Left kidney (tissue), 2 donors: Measurements from ENCODE around the gene PRIM2. TPM values are rescaled to one million over a fixed set of nuclear protein-coding genes. Genes with fewer than 3 reads are reported as not detected.
"Not testable (repeated sequence)": the region's sequence is repeated elsewhere in the genome, so short reads cannot be mapped to it uniquely, and the experiment has no call there.

ENCODE experiments used
- DNase-seq: peaks from one replicate; pipeline ENCODE4 v3.0.0-alpha.2; 2013
- polyA plus RNA-seq: library from polyadenylated mRNA; unstranded; fragments of 120-200 nt; gene quantifications from one replicate; pipeline ENCODE4 v1.2.1, GENCODE V29; 2013; ENCODE audit not compliant: insufficient read length

The PRIM2 gene
- polyA plus RNA-seq, 1 donor: 23.0 TPM

DNA sequence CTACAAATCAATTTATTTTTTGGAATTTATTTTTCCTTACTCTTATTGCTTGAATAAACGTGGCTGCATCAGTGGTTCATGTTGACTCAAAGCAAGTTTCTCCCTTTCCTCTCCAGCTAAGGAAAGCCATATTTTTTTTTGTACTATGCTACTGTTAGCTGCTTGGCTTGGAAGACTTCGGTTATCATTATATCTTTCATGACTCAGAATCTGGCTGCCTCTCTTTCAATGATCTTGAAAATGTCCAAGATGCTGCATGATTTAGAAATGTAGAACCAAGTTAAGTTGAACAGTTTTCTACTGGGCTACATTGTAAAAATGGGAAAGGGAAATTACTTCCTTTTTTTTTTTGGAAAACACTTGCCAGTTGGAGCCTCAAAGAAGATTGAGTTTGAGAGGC, 44.9 kb downstream of the PRIM2 start:
- DNase-seq: not testable (repeated sequence)

DNA sequence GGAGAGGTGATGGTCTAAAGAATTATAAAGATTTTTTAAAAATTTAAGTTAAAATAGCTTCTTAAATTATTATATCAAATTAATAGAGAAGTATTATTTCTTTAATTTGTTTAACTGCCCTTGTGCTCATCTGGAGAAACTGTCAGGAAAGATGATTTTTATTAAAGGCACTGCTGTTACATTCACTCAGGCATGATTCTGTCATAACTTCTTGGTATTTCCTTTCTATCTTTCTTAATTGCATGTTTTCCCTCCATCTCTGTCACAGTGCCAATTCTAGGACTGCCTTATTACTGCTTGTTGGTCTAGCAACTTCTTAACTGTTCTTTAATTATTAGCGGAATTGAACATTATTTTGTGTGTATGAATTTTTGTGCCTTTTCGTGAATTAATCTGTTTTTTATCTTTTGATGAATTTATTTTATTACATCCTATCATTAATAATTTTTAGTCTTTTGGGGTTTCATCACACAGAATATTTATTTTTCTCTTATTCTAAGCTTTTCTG, 47.7 kb downstream of the PRIM2 start:
- not testable (repeated sequence) for DNase-seq

- DNase-seq: not testable (repeated sequence)
These were observed 51.7 kb downstream of the PRIM2 start for GRCh38 chr6:57368965-57369731.

DNA sequence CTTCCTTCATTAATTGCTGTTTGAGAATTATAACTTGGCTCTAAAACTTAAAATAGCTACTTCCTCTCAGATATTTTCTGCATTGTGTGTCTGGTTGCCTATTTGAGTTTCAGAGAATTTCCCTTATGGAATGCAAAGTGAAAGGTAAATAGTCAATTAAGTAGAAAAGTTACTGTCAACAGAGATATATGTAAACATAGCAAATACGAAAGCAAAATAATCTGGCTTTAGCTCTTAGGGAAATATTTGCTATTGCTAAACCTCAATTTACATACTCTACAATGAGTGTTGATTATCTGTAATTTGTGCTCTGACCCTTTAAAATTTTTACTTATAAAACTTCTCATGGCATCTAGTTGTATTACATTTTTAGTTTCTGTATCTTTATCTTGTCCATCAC, 54.3 kb downstream of the PRIM2 start:
- DNase-seq: not testable (repeated sequence)

DNA sequence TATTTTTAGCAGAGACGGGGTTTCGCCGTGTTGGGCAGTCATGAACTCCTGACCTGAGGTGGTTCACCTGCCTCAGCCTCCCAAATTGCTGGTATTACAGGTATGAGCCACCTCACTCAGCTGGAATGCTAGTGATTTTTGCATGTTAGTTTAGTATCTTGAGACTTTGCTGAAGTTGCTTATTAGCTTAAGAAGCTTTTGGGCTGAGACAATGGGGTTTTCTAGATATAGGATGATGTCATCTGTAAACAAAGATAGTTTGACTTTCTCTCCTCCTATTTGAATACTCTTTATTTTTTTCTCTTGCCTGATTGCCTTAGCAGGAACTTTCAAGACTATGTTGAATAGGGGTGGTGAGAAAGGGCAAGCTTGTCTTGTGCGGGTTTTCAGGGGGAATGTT, 57.3 kb downstream of the PRIM2 start:
- DNase-seq: not testable (repeated sequence)

GRCh38 chr6:57376083-57376482, 58.7 kb downstream of the PRIM2 start:
- not testable (repeated sequence) for DNase-seq

GRCh38 chr6:57389038-57389592, 71.7 kb downstream of the PRIM2 start:
- DNase-seq: not testable (repeated sequence)

DNA sequence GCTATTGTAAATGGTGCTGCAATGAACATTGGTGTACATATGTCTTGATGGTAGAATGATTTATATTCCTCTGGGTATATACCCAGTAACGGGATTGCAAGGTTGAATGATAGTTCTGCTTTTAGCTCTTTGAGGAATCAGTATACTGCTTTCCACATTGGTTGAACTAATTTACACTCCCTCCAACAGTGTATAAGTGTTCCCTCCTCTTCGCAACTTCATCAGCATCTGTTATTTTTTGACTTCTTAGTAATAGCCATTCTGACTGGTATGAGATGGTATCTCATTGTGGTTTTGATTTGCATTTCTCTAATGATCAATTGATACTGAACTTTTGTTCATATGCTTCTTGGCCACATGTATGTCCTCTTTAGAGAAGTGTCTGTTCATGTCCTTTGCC, 73.4 kb downstream of the PRIM2 start:
- not testable (repeated sequence) for DNase-seq

- not testable (repeated sequence) for DNase-seq
These were observed 74.6 kb downstream of the PRIM2 start for GRCh38 chr6:57392047-57392446.

DNA sequence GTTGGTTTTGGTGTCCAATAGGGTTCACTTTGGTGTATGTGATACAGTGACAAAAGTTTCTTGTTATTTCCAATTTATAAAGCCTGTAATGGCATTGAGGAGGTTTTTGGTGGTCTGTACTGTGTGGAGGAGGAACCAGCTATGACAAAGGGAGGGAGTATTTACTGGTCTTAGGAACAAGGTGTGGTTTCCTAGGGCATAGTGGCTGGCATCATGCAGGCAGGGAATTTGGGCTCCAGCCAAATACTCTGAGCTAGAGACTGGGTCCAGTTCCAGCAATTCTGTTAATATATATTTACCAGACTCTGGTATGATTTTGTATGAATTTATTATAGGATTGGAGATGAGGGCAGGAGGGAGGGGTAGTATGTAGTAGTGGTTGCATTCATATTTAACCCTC, 101.9 kb downstream of the PRIM2 start:
- not testable (repeated sequence) for DNase-seq

DNA sequence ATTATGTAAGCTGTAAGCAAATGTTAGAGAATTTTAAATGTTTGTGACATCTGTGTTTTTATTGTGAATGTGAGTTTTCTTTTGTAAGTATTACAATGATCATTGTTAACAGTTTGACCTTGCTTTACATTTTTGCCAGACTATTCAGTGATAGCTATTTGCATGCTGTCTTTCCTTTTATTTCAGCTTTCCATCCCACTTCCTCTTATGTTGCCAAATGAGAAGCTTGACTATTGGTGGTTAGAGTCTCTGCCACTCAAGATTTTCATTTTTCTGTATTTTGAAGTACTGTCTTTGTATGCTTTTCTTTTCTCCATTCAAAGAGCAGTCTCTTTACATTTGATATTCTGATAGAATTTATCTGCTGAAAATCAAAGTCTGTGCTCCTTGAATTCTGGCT, 104.1 kb downstream of the PRIM2 start:
- DNase-seq: no peak

- DNase-seq: no peak
These were observed 106.0 kb downstream of the PRIM2 start for GRCh38 chr6:57423468-57423867.

- DNase-seq: not testable (repeated sequence)
These were observed 114.3 kb downstream of the PRIM2 start for GRCh38 chr6:57431742-57432141.

GRCh38 chr6:57432157-57432556, 114.7 kb downstream of the PRIM2 start:
- DNase-seq: no peak

DNA sequence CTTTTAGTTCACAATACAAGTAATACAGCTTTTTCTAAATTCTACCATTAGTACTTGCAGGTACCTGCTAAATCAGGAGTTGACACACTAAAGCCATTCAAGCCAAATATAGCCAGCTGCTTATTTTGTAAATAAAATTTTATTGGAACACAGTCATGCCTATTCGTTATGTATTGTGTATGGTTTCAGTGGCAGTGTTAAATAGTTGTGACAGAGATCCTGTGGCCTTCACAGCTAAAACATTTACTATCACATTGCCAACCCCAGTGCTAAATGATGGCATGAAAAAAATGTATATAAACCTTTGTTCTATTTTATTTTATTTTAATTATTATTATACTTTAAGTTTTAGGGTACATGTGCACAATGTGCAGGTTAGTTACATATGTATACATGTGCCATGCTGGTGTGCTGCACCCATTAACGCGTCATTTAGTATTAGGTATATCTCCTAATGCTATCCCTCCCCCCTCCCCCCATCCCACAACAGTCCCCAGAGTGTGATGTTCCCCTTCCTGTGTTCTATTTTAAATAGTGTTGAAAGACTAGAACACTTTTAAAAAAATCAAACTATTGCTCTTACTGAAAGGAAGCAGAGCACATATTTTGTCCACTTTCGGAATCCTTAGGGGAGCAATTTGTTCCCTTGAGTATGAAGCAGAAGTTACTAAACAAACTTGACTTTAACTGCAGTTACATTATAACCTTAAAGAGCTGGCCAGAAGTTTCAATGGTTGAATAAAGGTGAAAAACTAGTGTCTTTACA, 115.7 kb downstream of the PRIM2 start:
- DNase-seq: no peak

- DNase-seq: not testable (repeated sequence)
These were observed 116.4 kb downstream of the PRIM2 start for GRCh38 chr6:57433790-57434189.

- DNase-seq: no peak
These were observed 117.5 kb downstream of the PRIM2 start for GRCh38 chr6:57434944-57435343.

DNA sequence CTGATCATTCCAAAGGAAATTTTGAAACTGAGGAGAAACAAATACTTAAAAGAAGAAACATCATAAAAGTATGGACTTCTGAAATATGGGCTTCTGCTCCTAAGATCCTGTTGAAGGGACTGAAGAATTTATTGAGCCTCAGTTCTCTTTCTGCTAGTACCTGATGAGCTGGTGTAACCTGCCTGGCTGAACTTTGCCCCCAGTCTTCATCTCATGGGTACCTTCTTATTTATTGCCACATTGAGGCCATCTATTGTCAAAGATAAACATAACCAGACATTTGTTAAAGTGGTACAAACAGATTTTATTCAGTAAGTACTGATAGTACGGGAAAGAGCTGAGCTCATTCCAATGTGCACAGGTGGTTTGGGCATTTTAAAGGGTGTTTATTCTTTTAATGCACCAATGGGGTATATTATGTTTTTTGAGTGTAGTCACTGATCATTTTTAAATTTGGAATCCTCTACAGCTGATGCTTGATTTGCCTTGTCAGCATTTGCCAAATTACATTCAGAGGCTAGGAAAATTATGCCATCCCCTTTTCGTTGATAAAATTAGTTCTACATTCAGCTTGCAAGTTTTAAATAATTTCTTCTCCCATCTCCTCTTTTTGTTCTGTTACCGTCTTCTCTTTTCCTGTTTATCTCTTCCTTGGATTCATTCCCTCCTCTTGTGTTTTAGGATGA, 118.2 kb downstream of the PRIM2 start:
- no peak for DNase-seq

DNA sequence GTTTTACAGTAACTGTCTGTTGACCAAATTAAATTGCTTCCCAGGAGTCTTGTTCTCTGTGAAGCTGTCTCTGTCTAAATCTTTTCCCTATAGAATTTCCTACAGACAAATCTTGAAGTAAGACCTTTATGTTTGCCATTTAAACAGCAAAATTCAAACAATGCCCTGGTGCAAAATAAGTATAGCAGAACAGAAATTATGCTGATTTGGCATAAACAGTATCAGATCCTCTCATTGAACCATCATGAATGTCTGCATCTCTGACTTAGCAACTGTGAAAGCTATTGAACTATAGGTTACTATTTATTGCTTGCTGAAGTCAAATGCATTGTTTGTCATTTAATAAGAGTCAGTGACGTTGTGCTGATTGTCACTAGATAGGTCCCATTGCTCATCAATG, 123.3 kb downstream of the PRIM2 start:
- DNase-seq: not testable (repeated sequence)

GRCh38 chr6:57442133-57442532, 124.7 kb downstream of the PRIM2 start:
- DNase-seq: not testable (repeated sequence)

- DNase-seq: not testable (repeated sequence)
These were observed 125.8 kb downstream of the PRIM2 start for GRCh38 chr6:57443181-57443580.

DNA sequence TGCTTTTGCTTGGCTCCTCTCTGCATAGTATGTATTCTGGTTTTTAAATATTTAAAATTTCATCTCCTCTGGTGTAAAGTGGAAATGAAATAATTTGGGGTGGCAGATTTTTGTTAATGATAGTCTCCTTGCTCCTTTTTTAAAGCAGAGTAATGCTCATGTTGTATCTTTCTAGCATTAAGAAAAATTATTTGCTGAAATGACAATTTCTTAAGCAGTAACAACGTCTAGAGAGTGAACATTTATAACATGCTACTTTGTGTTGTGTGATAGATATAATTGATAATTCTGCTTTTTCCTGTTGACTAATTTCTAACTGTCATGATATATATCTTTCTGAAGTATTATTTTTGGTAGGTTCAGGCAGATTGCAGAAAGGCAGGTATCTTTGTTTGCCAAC, 127.4 kb downstream of the PRIM2 start:
- not testable (repeated sequence) for DNase-seq
